Thymus (tissue), 11 donors: ENCODE data around the gene APBB2. TPM values are rescaled to one million over a fixed set of nuclear protein-coding genes. Genes with fewer than 3 reads are reported as not detected.

ENCODE experiments used
- DNase-seq, 9 donors: peaks; one replicate each; pipeline ENCODE4 v3.0.0-alpha.2; 2013; ENCODE audit warnings: low spot score in 9 of 9, low read depth in 6 of 9, missing footprints in 1 of 9
- H3K27ac ChIP-seq, 2 donors: one replicate each; pipeline ENCODE4 v1.5.1; 2013; ENCODE audit warnings: control low read depth in 1 of 2, low read depth in 1 of 2, low read length in 1 of 2, mild to moderate bottlenecking in 1 of 2, moderate library complexity in 1 of 2
- H3K27me3 ChIP-seq, 2 donors: one replicate each; pipeline ENCODE4 v1.5.1; 2013; ENCODE audit warnings: low read length in 1 of 2; ENCODE audit not compliant: control insufficient read depth in 2 of 2, insufficient read depth in 1 of 2
- H3K36me3 ChIP-seq, 2 donors: one replicate each; pipeline ENCODE4 v1.5.1; 2013; ENCODE audit warnings: low read length in 1 of 2, mild to moderate bottlenecking in 1 of 2, moderate library complexity in 1 of 2; ENCODE audit not compliant: control insufficient read depth in 2 of 2, insufficient read depth in 2 of 2
- H3K4me1 ChIP-seq, 2 donors: one replicate each; pipeline ENCODE4 v1.5.1; 2013; ENCODE audit warnings: low read length in 2 of 2; ENCODE audit not compliant: control insufficient read depth in 2 of 2, insufficient read depth in 2 of 2
- H3K4me3 ChIP-seq, 2 donors: one replicate each; pipeline ENCODE4 v1.5.1; 2013; ENCODE audit warnings: low read length in 2 of 2, control low read depth in 1 of 2, mild to moderate bottlenecking in 1 of 2
- H3K9me3 ChIP-seq, 2 donors: one replicate each; pipeline ENCODE4 v1.5.1; 2013; ENCODE audit warnings: low read length in 1 of 2, mild to moderate bottlenecking in 1 of 2; ENCODE audit not compliant: control insufficient read depth in 2 of 2, insufficient read depth in 1 of 2
- WGBS: extraction: QIAGEN DNeasy Blood & Tissue Kit; methylation state at CpG from one replicate; pipeline ENCODE4 v1.1.7; 2013; 5-methylcytosine and 5-hydroxymethylcytosine counted together
- polyA plus RNA-seq: library from polyadenylated mRNA; stranded (reverse); fragments of 200-250 nt; gene quantifications from one replicate; pipeline ENCODE4 v1.2.3, GENCODE V29; 2013
- total RNA-seq: library from RNA; stranded (reverse); fragments of 120-200 nt; gene quantifications from one replicate; pipeline ENCODE4 v1.2.4, GENCODE V29; 2013
- donor health status: healthy.

The APBB2 gene
- total and polyA plus RNA-seq, 2 donors, result 10.0 to 20.2 TPM

DNA sequence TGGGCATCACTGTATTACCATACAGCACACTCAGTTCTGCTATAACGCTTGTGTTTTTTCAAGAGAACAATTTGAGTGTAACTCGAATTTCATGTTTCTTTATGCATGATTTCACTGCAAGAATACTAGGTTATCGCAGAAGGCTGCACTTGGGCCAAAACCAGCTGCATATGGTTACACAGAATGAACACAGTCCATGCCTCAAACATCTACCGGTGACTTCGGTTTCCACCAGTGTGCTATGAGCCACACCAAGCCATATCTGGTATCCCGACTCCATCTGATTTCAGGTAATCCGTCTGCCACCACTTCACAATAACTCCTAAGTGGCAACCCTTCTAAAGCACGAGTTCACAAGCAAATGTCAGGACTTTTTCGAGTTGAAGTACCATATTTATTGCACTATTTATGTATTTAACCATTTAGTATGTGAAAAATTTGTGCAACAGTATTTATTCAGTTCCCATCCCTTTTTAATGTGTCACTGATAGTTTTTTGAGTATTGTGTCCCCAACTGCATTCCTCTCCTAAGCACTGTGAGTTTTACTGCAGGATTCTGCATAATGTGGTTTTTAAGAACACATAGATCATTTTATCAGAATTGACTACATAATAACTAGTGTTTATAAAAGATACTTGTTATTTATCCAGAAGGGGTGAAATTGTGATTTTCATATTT lies 111.8 kb downstream of the APBB2 start:
- WGBS, result 89% methylated on average over 9 of the region's 9 CpGs
- no peak for DNase-seq
- no peaks in the 10 kb centered on the region for H3K36me3 ChIP-seq
- H3K4me3 ChIP-seq, result no peak overlapping the region
- no peaks in the 10 kb centered on the region for H3K27me3 ChIP-seq
- no peaks in the 10 kb centered on the region for H3K4me1 ChIP-seq
- H3K27ac ChIP-seq, result no peak overlapping the region
- no peaks in the 10 kb centered on the region for H3K9me3 ChIP-seq

DNA sequence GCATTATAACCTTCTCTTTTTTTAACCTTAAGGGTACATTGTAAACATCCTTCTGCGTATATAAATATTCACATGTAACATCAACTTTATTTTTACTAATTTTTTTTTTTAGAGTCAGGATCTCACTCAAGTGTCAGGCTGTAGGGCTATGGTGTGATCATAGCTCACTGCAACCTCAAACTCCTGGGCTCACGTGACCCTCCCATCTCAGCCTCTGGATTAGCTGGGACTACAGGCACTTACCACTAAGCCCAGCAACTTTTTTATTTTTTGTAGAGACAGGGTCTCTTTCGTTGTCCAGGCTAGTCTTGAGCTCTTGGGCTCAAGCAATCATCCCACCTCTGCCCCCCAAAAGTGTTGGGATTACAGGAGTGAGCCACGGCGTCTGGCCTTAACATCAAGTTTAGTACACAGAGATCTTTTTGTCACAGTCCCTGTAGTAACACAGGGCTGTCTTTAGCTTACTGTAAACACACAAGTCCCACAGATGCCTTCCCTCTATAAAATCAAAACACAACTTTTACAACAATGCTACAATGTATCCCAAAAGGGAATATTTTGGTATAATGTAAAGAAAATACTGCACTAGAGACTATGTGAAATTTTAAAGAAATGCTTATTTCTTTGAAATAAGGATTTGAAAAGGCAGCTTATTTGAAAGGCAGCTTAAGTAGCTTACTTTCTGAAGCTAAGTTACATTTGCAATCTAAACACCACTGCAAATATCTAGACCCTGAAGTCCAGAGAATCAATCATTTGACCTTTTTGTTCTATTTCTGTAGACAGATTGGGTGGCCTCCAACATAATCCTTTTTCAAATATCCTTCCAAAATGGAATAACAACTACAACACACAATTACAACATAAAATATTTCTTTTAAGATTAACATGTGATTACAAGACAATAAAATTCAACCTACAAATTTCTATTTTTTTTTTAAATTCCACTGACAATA lies 116.0 kb downstream of the APBB2 start:
- no peak for DNase-seq
- Histone ChIP-seq H3K4me3 (no peak overlapping the region), H3K4me1 (no peaks in the 10 kb centered on the region), H3K27ac (no peak overlapping the region), H3K27me3 (no peaks in the 10 kb centered on the region), H3K9me3 (no peaks in the 10 kb centered on the region), H3K36me3 (no peaks in the 10 kb centered on the region)
- WGBS, result 85% methylated on average over 5 of the region's 5 CpGs

DNA sequence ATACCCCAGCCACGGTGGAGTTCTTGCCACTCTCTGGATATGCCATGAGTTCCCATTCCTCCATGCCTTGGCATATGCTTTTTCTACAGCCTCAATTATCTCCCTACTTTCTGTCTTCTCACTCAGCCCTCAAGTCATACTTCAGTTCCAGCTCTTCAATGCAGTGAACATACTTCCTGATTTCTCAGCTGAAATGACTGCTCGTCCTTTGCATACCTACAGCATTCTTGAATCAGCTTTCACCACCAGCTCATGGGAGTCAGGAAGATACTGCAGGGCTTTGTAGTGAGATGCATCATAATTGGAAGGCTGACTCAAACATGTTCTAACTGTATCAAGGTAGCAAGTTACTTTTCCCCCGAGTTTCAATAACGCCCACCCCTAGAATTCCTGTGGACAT lies 118.4 kb downstream of the APBB2 start:
- Histone ChIP-seq H3K4me1 (peaks cover 0 to 3% of the 10 kb centered on the region in 2 donors), H3K36me3 (no peaks in the 10 kb centered on the region), H3K4me3 (no peak overlapping the region), H3K9me3 (no peaks in the 10 kb centered on the region), H3K27ac (no peak overlapping the region), H3K27me3 (no peaks in the 10 kb centered on the region)
- WGBS, result 91% methylated on average over 4 of the region's 4 CpGs
- no peak for DNase-seq

DNA sequence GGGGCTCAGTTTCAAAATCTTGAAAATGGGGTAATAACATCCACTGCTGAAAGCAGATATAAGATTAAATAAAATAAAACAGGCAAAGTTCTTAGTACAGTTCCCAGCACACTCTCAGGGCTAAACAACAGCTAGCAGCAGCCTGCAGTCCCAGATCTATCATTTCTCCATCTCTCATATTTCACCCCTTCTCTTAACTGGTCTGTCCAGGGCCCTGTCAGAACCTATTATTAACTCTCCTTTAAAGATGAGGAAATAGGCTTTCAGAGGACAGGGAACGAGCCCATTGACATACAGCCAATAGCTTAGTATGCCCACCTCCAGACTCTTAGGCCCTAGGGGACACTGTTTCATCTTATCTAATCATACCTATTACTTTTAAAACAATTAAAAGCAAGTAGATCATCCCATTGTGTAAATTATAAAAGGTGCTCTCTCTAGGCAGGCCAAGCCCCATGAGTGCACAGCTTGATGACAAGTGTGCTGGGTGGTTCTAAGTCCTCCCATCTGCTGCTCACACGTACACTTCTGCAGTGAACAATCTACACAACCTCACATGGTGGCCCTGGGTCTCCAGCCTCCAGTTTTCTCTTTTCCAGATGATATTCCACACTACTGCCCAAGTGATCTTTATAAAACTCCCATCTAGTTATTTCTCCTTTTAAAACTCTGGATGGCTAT lies 119.0 kb downstream of the APBB2 start:
- Histone ChIP-seq H3K9me3 (no peaks in the 10 kb centered on the region), H3K4me1 (peaks cover 0 to 3% of the 10 kb centered on the region in 2 donors), H3K4me3 (no peak overlapping the region), H3K27ac (no peak overlapping the region), H3K36me3 (no peaks in the 10 kb centered on the region), H3K27me3 (no peaks in the 10 kb centered on the region)
- 91% methylated on average over 2 of the region's 2 CpGs for WGBS
- DNase-seq, result no peak

DNA sequence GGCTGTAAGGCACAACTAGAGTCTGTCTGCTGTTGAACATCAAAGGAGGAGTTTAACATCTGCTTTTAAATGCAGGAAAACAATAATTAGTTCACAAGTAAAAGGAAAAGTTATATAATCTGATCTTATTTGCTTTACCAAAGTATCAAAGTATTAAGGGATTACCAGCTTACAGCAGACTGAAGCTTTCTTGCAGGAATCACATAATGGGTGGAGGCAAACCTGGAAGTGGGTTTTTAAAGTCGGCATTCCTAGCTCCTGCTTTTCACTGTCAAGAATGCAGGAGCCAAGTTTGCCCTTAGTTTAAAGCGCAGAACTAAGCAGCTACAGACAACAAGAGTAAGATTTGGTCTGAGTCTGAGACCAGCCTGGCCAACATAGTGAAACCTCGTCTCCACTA lies 122.2 kb downstream of the APBB2 start:
- Histone ChIP-seq H3K4me3 (no peak overlapping the region), H3K36me3 (no peaks in the 10 kb centered on the region), H3K9me3 (no peaks in the 10 kb centered on the region), H3K4me1 (peaks cover 0 to 3% of the 10 kb centered on the region in 2 donors), H3K27me3 (no peaks in the 10 kb centered on the region), H3K27ac (no peak overlapping the region)
- no peak for DNase-seq
- WGBS, result 91% methylated on average over 3 of the region's 3 CpGs

DNA sequence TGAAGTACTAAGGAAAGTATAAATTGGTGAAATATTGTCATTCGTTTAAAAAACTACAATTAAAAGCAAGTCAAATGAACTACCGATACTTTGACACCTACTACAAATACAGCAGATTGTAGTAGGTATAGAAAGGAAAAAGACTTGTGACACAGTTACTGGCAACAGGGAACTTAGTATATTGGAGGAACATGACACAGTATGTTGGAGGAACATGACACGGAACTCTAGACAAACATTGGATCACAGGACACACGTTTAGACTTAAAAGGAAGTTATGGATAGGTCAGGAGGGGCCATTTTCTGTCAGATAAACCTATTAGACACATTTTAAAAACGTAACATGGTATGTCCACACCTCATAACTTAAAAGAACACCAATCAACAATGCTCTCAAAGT lies 132.5 kb downstream of the APBB2 start:
- Histone ChIP-seq H3K4me3 (no peak overlapping the region), H3K9me3 (no peaks in the 10 kb centered on the region), H3K27ac (no peak overlapping the region), H3K36me3 (no peaks in the 10 kb centered on the region), H3K27me3 (no peaks in the 10 kb centered on the region), H3K4me1 (no peaks in the 10 kb centered on the region)
- no peak for DNase-seq
- 88% methylated on average over 5 of the region's 5 CpGs for WGBS

DNA sequence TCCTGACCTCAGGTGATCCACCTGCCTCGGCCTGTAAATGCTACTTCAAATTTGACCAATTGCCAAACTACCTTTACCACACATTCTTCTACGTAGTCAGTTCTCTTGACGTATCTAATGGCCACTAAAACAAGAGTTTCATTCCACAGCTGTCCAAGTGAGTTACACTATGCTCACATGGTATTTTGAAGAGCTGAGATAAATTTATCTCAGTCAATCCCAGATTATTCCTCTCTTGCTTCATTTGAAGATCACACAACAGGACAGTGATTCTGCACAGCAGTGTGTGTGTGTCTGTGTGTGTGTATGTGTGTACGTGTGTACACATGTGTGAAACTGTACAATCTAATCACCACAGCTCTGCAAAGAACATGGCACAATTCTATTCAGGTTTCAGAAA lies 133.4 kb downstream of the APBB2 start:
- no peaks in the 10 kb centered on the region for H3K27me3 ChIP-seq
- no peaks in the 10 kb centered on the region for H3K9me3 ChIP-seq
- DNase-seq, result no peak
- no peaks in the 10 kb centered on the region for H3K4me1 ChIP-seq
- no peaks in the 10 kb centered on the region for H3K36me3 ChIP-seq
- H3K27ac ChIP-seq, result no peak overlapping the region
- no peak overlapping the region for H3K4me3 ChIP-seq
- WGBS, result 96% methylated on average over 4 of the region's 4 CpGs

DNA sequence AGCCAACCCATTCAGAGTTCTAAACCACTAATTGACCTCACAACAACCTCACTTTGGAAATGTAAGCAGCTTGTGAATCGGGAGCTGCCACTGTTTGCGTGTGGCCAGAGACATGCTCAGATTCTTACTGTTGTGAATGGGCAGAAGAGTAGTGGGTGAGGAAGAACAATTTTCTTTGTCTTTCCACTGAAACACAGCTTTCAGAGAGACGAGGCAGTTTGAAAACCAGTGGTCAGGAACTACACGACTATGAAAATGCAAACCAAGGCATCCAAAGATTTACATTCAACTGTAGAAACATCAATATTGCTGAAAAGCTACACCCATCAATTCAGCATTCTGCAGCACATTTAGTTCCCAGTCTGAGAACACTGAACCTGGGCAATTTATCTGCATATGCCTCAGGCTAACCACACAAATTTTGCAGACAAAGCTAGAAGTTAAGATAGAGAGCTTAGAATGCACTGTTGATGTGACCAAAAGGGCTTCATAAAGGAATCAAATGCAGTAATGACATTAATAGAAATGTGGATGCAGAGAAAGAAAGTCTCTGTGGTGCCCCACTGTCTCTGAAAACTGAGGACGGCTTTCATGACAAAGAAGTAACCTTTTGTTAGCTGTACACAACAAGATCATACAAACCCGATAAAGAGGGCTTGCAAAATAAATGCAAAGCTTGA lies 134.3 kb downstream of the APBB2 start:
- H3K36me3 ChIP-seq, result no peaks in the 10 kb centered on the region
- no peaks in the 10 kb centered on the region for H3K9me3 ChIP-seq
- no peak overlapping the region for H3K27ac ChIP-seq
- no peak overlapping the region for H3K4me3 ChIP-seq
- DNase-seq, result no peak
- 84% methylated on average over 6 of the region's 6 CpGs for WGBS
- H3K4me1 ChIP-seq, result no peaks in the 10 kb centered on the region
- no peaks in the 10 kb centered on the region for H3K27me3 ChIP-seq
